Endothelial cell (in vitro differentiated cells): ENCODE measurements around the gene ENDOG. TPM values are rescaled to one million over a fixed set of nuclear protein-coding genes. Genes with fewer than 3 reads are reported as not detected.
"Not testable (repeated sequence)": the region's sequence is repeated elsewhere in the genome, so short reads cannot be mapped to it uniquely, and the experiment has no call there.

Experiments used
- DNase-seq: peaks from one replicate; pipeline ENCODE4 v3.0.0; 2021; ENCODE audit warnings: low spot score
- H3K27ac Mint-ChIP-seq: one replicate; pipeline ENCODE4 v1.8.0; 2021; ENCODE audit warnings: mixed read lengths, inconsistent platforms; ENCODE audit not compliant: unreplicated experiment
- H3K27me3 Mint-ChIP-seq: one replicate; pipeline ENCODE4 v1.8.0; 2021; ENCODE audit warnings: mild to moderate bottlenecking, moderate library complexity, mixed read lengths, inconsistent platforms; ENCODE audit not compliant: unreplicated experiment
- H3K36me3 Mint-ChIP-seq: one replicate; pipeline ENCODE4 v1.8.0; 2021; ENCODE audit warnings: mild to moderate bottlenecking, low read depth, mixed read lengths, inconsistent platforms; ENCODE audit not compliant: unreplicated experiment
- H3K4me1 Mint-ChIP-seq: one replicate; pipeline ENCODE4 v1.8.0; 2021; ENCODE audit warnings: mild to moderate bottlenecking, mixed read lengths, inconsistent platforms; ENCODE audit not compliant: unreplicated experiment
- H3K4me3 Mint-ChIP-seq: one replicate; pipeline ENCODE4 v1.8.0; 2021; ENCODE audit warnings: mild to moderate bottlenecking, mixed read lengths, inconsistent platforms; ENCODE audit not compliant: unreplicated experiment
- H3K9me3 Mint-ChIP-seq: one replicate; pipeline ENCODE4 v1.8.0; 2021; ENCODE audit warnings: mixed read lengths, inconsistent platforms; ENCODE audit not compliant: unreplicated experiment
- total RNA-seq: library from RNA; stranded (reverse); fragmentation: NEBNext Ultra II Directional; extraction: Animal tissue kit (Norgen Biotek cat#: 25700); gene quantifications from one replicate; pipeline ENCODE4 v1.2.1, GENCODE V29; 2021; ENCODE audit not compliant: unreplicated experiment
- TF ChIP-seq, protein P1 (sequence below): fragments of 200-600 bp; sonication (generic); IDR thresholded peaks from one replicate; pipeline ENCODE4 v1.5.0; 2021; ENCODE audit warnings: antibody characterized with exemption; ENCODE audit not compliant: unreplicated experiment

Gene ENDOG
- total RNA-seq, 1 donor from 2014 or later, result 8.1 TPM

DNA sequence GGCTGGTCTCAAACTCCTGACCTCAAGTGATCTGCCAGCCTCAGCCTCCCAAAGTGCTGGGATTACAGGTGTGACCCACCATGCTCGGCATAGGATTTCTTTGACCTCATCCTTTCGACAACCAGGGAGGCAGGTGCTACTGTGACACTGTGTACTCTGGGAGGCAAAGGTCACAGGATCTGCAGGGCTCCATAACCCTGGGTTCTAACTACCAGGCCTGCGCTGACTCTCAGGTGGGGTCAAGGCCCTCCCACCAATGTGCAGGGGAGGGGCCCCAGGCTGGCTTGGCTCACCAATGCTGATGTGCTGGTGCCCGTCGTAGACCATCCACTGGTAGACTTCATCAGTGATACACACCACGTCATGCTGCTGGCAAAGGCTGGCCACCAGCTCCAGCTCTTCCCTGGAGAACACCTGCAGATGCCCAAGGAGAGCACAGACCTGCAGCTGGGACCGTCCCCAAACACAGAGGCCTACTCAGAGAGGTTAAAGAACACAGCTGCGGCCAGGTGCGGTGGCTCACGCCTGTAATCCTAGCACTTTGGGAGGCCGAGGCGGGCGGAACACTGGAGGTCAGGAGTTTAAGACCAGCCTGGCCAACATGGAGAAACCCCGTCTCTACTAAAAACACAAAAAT lies 18.3 kb downstream of the ENDOG start:
- H3K4me1 Mint-ChIP-seq, result no peaks in the 10 kb centered on the region
- peaks cover 4% of the 10 kb centered on the region for H3K36me3 Mint-ChIP-seq
- H3K27me3 Mint-ChIP-seq, result peaks cover 12% of the 10 kb centered on the region
- H3K27ac Mint-ChIP-seq, result no peak overlapping the region
- no peak overlapping the region for H3K4me3 Mint-ChIP-seq
- H3K9me3 Mint-ChIP-seq, result no peaks in the 10 kb centered on the region
- no peak for DNase-seq
- TF ChIP-seq, protein P1, sequence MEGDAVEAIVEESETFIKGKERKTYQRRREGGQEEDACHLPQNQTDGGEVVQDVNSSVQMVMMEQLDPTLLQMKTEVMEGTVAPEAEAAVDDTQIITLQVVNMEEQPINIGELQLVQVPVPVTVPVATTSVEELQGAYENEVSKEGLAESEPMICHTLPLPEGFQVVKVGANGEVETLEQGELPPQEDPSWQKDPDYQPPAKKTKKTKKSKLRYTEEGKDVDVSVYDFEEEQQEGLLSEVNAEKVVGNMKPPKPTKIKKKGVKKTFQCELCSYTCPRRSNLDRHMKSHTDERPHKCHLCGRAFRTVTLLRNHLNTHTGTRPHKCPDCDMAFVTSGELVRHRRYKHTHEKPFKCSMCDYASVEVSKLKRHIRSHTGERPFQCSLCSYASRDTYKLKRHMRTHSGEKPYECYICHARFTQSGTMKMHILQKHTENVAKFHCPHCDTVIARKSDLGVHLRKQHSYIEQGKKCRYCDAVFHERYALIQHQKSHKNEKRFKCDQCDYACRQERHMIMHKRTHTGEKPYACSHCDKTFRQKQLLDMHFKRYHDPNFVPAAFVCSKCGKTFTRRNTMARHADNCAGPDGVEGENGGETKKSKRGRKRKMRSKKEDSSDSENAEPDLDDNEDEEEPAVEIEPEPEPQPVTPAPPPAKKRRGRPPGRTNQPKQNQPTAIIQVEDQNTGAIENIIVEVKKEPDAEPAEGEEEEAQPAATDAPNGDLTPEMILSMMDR, result no peak

DNA sequence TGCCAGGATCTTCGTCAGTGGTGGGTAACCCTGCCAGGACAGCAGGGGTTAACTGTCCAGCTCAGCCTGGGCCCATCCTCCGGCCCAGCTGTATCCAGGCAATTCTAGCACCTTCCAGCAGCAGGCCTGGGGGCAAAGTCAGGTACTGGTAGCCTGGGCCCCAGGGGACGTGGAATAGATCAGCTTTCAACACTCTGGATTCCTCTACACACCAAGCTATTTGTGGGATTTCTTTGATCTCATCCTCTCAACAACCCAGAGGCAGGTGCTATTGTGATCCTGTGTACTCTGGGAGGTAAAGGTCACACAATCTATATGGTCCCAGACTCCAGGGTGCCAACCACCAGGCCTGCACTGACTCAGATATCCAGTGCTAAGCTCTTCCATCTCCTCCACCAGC lies 20.0 kb downstream of the ENDOG start:
- H3K9me3 Mint-ChIP-seq, result no peaks in the 10 kb centered on the region
- no peak overlapping the region for H3K27ac Mint-ChIP-seq
- peaks cover 5% of the 10 kb centered on the region for H3K27me3 Mint-ChIP-seq
- no peak for DNase-seq
- TF ChIP-seq, protein P1, result no peak
- no peak overlapping the region for H3K4me3 Mint-ChIP-seq
- H3K4me1 Mint-ChIP-seq, result no peaks in the 10 kb centered on the region
- peaks cover 4% of the 10 kb centered on the region for H3K36me3 Mint-ChIP-seq

DNA sequence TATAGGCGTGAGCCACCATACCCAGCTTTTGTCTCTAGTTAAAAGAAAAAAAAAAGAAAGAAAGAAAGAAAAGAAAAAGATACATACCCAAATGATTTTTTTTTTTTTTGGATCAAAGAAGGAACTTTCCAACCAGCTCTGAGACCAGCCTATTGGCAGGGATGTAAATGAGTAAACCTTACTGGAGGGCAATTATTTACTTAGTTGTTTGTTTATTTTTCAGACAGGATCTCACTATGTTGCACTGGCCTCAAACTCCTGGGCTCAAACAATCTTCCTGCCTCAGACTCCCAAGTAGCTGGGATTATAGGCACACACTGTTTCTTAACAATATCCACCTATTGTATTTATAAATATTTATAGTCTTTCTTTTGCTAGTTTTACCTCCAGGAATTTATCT lies 22.2 kb downstream of the ENDOG start:
- Mint-ChIP-seq H3K27ac (no peak overlapping the region), H3K27me3 (peaks cover 6% of the 10 kb centered on the region), H3K4me1 (no peaks in the 10 kb centered on the region), H3K9me3 (no peaks in the 10 kb centered on the region), H3K36me3 (no peaks in the 10 kb centered on the region), H3K4me3 (no peak overlapping the region)
- DNase-seq, result no peak
- TF ChIP-seq, protein P1, result no peak

DNA sequence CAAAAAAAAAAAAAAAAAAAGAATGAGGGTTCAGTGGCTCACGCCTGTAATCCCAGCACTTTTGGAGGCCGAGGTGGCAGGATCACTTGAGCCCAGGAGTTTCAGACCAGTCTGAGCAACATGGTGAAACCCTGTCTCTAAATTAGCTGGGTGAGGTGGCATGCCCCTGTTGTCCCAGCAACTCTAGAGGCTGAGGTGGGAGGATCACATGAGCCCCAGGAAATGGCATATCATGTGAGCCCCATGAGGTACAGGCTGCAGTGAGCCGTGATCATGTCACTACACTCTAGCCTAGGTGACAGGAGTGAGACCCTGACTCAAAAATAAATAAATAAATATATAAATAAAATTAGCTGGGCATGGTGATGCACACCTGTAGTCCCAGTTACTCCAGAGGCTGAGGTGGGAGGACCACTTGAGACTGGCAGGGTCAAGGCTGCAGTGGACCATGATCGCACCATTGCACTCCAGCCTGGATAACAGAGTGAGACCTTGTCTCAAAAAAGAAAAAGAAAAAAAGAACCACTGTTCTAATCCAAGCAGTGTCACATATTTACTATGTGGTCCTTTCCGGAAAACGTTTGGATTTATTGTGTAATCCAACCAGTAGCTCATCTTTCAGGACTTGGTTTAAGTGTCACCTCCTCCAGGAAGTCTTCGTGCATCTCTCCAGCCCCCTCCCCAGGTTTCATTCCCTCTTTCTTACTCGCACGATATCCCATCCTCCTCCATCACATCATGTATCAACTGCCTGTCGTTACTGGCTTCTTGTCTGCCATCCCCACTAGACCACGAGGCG lies 23.6 kb downstream of the ENDOG start:
- Mint-ChIP-seq H3K36me3 (no peaks in the 10 kb centered on the region), H3K4me1 (no peaks in the 10 kb centered on the region), H3K9me3 (no peaks in the 10 kb centered on the region), H3K4me3 (no peak overlapping the region), H3K27ac (no peak overlapping the region), H3K27me3 (peaks cover 6% of the 10 kb centered on the region)
- TF ChIP-seq, protein P1, result no peak
- no peak for DNase-seq

DNA sequence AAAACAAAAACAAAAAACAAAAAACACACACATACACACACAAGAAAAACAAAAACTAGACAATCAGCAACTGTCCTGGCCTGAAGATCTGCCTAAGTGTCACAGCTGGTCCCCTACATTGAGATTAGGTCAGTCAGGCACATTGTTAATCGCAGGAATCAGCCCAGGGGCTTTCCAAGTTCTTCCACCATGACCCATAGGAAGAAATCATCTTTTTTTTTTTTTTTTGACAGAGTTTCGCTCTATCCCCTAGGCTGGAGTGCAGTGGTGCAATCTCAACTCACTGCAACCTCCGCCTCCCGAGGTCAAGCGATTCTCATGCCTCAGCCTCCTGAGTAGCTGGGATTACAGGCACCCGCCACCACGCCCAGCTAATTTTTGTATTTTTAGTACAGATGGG lies 24.9 kb downstream of the ENDOG start:
- not testable (repeated sequence) for H3K27me3 Mint-ChIP-seq, H3K9me3 Mint-ChIP-seq, H3K27ac Mint-ChIP-seq, H3K4me1 Mint-ChIP-seq, DNase-seq, H3K4me3 Mint-ChIP-seq, H3K36me3 Mint-ChIP-seq
